Kidney (tissue), 14 donors: ENCODE data around the gene TBC1D5. TPM values are rescaled to one million over a fixed set of nuclear protein-coding genes. Genes with fewer than 3 reads are reported as not detected.

Experiments used
- DNase-seq, 5 donors: peaks; one replicate each; pipeline ENCODE4 v3.0.0-alpha.2; 2013 to 2020
- FAIRE-seq: peaks from 2 replicates; lab custom pipeline; 2012; peaks lifted over from hg19 to GRCh38; lab: Jason Lieb, UNC
- H3K27ac ChIP-seq, 2 donors: one replicate each; pipeline ENCODE4 v1.7.0; 2013; ENCODE audit warnings: low read depth in 2 of 2, low read length in 2 of 2, inconsistent platforms in 1 of 2
- H3K27me3 ChIP-seq: one replicate; pipeline ENCODE4 v1.7.1; 2013; ENCODE audit warnings: low read length, inconsistent platforms; ENCODE audit not compliant: control insufficient read depth, insufficient read depth
- H3K36me3 ChIP-seq, 3 donors: one replicate each; pipeline versions ENCODE4 v1.7.0 to v1.7.1; 2013; ENCODE audit warnings: low read length in 3 of 3, control low read depth in 1 of 3, inconsistent platforms in 1 of 3; ENCODE audit not compliant: insufficient read depth in 3 of 3, control insufficient read depth in 2 of 3
- H3K4me1 ChIP-seq, 3 donors: one replicate each; pipeline versions ENCODE4 v1.7.0 to v1.7.1; 2013; ENCODE audit warnings: low read length in 3 of 3, inconsistent platforms in 1 of 3, low read depth in 1 of 3; ENCODE audit not compliant: control insufficient read depth in 2 of 3, insufficient read depth in 2 of 3
- H3K4me3 ChIP-seq, 3 donors: one replicate each; pipeline versions ENCODE4 v1.7.0 to v1.8.1; 2013; ENCODE audit warnings: low read length in 3 of 3, control low read depth in 1 of 3, inconsistent platforms in 1 of 3
- H3K9ac ChIP-seq, 3 donors: one replicate each; pipeline versions ENCODE4 v1.7.0 to v1.7.1; 2013; ENCODE audit warnings: low read length in 3 of 3, control low read depth in 1 of 3, inconsistent platforms in 1 of 3
- H3K9me3 ChIP-seq, 3 donors: one replicate each; pipeline versions ENCODE4 v1.7.0 to v1.7.1; 2013; ENCODE audit warnings: low read length in 3 of 3, control low read depth in 1 of 3, inconsistent platforms in 1 of 3; ENCODE audit not compliant: control insufficient read depth in 2 of 3, insufficient read depth in 1 of 3
- CTCF ChIP-seq: IDR thresholded peaks from 3 replicates; pipeline ENCODE4 v1.5.1; 2012; ENCODE audit warnings: mild to moderate bottlenecking, moderate library complexity, borderline replicate concordance; ENCODE audit not compliant: insufficient read depth; ENCODE audit errors: extremely low read depth
- intact Hi-C: fragments of 100-400 bp; cut with DNase I; formaldehyde crosslinking; loops from one replicate; pipeline ENCODE4 v1.11.1; 2022
- polyA plus RNA-seq: library from polyadenylated mRNA; stranded (reverse); fragments of 350-450 nt; fragmentation: Illumina TruSeq; extraction: RNeasy Lipid Tissue Mini Kit (QIAGEN cat#74804); gene quantifications from one replicate; pipeline ENCODE4 v1.2.3, GENCODE V29; 2014; ENCODE audit warnings: low read depth, low replicate concordance; ENCODE audit not compliant: insufficient read depth
- total RNA-seq: library from RNA; stranded (reverse); fragmentation: NEBNext Ultra II Directional; extraction: Animal tissue kit (Norgen Biotek cat#: 25700); gene quantifications from one replicate; pipeline ENCODE4 v1.2.1, GENCODE V29; 2021
- donor health status: control.
- donor health status: control.
- donor health status: control.
- donor health status: control.
- donor health status: control.
- donor health status: DM: yes; HTN: yes; CAD: no.
- donor health status: Normal renal cell carcinoma (clear cell type).

The TBC1D5 gene
- total and polyA plus RNA-seq, 2 donors from 2014 or later = 9.7 to 77.7 TPM

- Histone ChIP-seq H3K4me1 (no peaks in the 10 kb centered on the region), H3K27me3 (no peaks in the 10 kb centered on the region), H3K9me3 (peaks cover 0 to 13% (median 2%) of the 10 kb centered on the region in 3 donors), H3K27ac (no peak overlapping the region), H3K4me3 (no peak overlapping the region), H3K36me3 (peaks cover 0 to 3% (median 0%) of the 10 kb centered on the region in 3 donors), H3K9ac (no peak overlapping the region)
- no peak for FAIRE-seq
- DNase-seq = no peak
- no peak for TF ChIP-seq CTCF
- intact Hi-C loops = no loop called here
Measured at GRCh38 chr3:17717411-17717810, 25.0 kb downstream of the TBC1D5 start.

- Histone ChIP-seq H3K27me3 (no peaks in the 10 kb centered on the region), H3K4me1 (no peaks in the 10 kb centered on the region), H3K36me3 (peaks cover 0 to 3% (median 0%) of the 10 kb centered on the region in 3 donors), H3K4me3 (no peak overlapping the region), H3K9ac (no peak overlapping the region), H3K27ac (no peak overlapping the region), H3K9me3 (peaks cover 0 to 13% (median 2%) of the 10 kb centered on the region in 3 donors)
- DNase-seq (no peak), FAIRE-seq (no peak)
- TF ChIP-seq CTCF = no peak
- intact Hi-C loops = no loop called here
Measured at GRCh38 chr3:17714473-17714872, 28.0 kb downstream of the TBC1D5 start.

- no peaks in the 10 kb centered on the region for H3K36me3 ChIP-seq
- H3K4me3 ChIP-seq = no peak overlapping the region
- no peak for FAIRE-seq
- no peak for DNase-seq
- no peak overlapping the region for H3K9ac ChIP-seq
- intact Hi-C loops = no loop called here
- H3K9me3 ChIP-seq = peaks cover 0 to 5% (median 0%) of the 10 kb centered on the region in 3 donors
- no peak for TF ChIP-seq CTCF
- no peaks in the 10 kb centered on the region for H3K4me1 ChIP-seq
- no peak overlapping the region for H3K27ac ChIP-seq
- H3K27me3 ChIP-seq = no peaks in the 10 kb centered on the region
Measured at GRCh38 chr3:17709236-17709810, 33.1 kb downstream of the TBC1D5 start.
